Osteocyte (in vitro differentiated cells): ENCODE measurements around the gene PDGFC. TPM values are rescaled to one million over a fixed set of nuclear protein-coding genes. Genes with fewer than 3 reads are reported as not detected.

Experiments
- DNase-seq: peaks from one replicate; pipeline ENCODE4 v3.0.0; 2021; ENCODE audit warnings: mixed read lengths; ENCODE audit not compliant: unreplicated experiment; ENCODE audit errors: extremely low spot score
- H3K27ac Mint-ChIP-seq: one replicate; pipeline ENCODE4 v1.8.0; 2021; ENCODE audit warnings: mild to moderate bottlenecking, mixed read lengths; ENCODE audit not compliant: unreplicated experiment
- H3K27me3 Mint-ChIP-seq: one replicate; pipeline ENCODE4 v1.8.0; 2021; ENCODE audit warnings: mixed read lengths; ENCODE audit not compliant: unreplicated experiment
- H3K36me3 Mint-ChIP-seq: one replicate; pipeline ENCODE4 v1.8.0; 2021; ENCODE audit warnings: mixed read lengths; ENCODE audit not compliant: unreplicated experiment
- H3K4me1 Mint-ChIP-seq: one replicate; pipeline ENCODE4 v1.8.0; 2021; ENCODE audit warnings: mixed read lengths; ENCODE audit not compliant: unreplicated experiment
- H3K4me3 Mint-ChIP-seq: one replicate; pipeline ENCODE4 v1.8.0; 2021; ENCODE audit warnings: mild to moderate bottlenecking, moderate library complexity, mixed read lengths; ENCODE audit not compliant: unreplicated experiment
- H3K9me3 Mint-ChIP-seq: one replicate; pipeline ENCODE4 v1.8.0; 2021; ENCODE audit warnings: mixed read lengths; ENCODE audit not compliant: unreplicated experiment
- total RNA-seq: library from RNA; stranded (reverse); gene quantifications from 2 replicates; pipeline ENCODE4 v1.2.1, GENCODE V29; 2021
- TF ChIP-seq, protein P1 (sequence below): fragments of 200-600 bp; sonication (generic); IDR thresholded peaks from 2 replicates; pipeline ENCODE4 v1.5.0; 2021; ENCODE audit warnings: antibody characterized with exemption, mild to moderate bottlenecking, moderate library complexity

The PDGFC gene
- total RNA-seq, 1 donor from 2014 or later = 25.4 TPM

DNA sequence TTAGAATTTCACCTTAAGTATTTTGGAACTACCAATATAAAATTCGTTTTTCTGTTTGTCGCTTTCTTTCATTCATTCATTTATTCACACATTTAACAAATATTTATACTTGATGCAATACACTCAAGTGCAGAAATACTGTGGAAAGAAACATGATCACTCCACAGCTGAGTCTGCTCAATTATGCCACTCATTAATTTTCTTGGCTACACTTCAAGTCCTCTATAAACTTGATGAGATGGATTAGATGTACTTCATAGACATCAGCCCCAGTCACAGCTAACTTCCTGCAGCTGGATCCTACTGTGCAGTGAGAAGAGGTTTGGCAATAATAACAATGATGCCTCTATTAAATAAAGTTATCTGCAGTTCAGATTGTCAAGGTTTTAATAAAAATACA lies 208.1 kb downstream of the PDGFC start:
- TF ChIP-seq, protein P1, sequence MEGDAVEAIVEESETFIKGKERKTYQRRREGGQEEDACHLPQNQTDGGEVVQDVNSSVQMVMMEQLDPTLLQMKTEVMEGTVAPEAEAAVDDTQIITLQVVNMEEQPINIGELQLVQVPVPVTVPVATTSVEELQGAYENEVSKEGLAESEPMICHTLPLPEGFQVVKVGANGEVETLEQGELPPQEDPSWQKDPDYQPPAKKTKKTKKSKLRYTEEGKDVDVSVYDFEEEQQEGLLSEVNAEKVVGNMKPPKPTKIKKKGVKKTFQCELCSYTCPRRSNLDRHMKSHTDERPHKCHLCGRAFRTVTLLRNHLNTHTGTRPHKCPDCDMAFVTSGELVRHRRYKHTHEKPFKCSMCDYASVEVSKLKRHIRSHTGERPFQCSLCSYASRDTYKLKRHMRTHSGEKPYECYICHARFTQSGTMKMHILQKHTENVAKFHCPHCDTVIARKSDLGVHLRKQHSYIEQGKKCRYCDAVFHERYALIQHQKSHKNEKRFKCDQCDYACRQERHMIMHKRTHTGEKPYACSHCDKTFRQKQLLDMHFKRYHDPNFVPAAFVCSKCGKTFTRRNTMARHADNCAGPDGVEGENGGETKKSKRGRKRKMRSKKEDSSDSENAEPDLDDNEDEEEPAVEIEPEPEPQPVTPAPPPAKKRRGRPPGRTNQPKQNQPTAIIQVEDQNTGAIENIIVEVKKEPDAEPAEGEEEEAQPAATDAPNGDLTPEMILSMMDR = no peak
- no peaks in the 10 kb centered on the region for H3K9me3 Mint-ChIP-seq
- no peaks in the 10 kb centered on the region for H3K27me3 Mint-ChIP-seq
- H3K4me3 Mint-ChIP-seq = no peak overlapping the region
- DNase-seq = no peak
- no peak overlapping the region for H3K27ac Mint-ChIP-seq
- peaks cover 15% of the 10 kb centered on the region for H3K4me1 Mint-ChIP-seq
- peaks cover 18% of the 10 kb centered on the region for H3K36me3 Mint-ChIP-seq

DNA sequence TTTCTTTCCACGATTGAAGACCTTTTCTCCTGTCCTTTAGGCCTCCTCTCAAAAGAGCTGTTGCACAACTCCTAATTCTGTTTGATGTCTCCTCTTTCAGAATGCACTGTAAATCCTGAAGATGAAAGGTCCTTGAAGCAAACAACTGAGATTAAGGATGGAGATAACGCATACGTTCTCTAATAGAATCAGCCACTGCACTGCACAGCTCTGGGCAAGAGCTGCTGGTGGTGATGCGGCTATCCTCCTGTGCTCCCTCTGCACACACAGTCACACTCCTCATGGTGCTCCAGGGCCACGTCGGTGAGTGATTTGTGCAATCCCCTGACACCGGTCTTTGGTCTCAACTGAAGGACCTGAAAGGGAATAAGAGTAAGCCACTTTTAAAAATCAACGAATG lies 208.7 kb downstream of the PDGFC start:
- Mint-ChIP-seq H3K27me3 (no peaks in the 10 kb centered on the region), H3K9me3 (no peaks in the 10 kb centered on the region), H3K4me1 (peaks cover 15% of the 10 kb centered on the region), H3K27ac (no peak overlapping the region), H3K36me3 (peaks cover 15% of the 10 kb centered on the region), H3K4me3 (no peak overlapping the region)
- TF ChIP-seq, protein P1 = no peak
- DNase-seq = no peak

DNA sequence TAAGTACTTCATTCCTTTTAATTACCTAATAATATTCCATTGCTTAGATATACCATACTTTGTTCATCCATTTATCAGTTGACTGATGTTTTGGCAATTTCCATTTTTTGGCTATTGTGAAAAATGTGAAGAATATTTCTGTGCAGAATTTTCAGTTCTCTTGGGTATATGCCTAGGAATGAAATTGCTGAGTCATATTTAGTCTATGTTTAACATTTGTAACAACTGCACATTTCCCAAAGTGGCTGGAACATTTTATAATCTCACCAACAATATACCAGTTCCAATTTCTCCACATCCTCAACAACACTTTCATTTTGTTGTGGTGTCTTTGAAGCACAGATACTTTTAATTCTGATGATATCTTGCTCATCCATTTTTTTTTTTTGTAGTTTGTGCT lies 215.5 kb downstream of the PDGFC start:
- Mint-ChIP-seq H3K4me3 (no peak overlapping the region), H3K36me3 (peaks cover 2% of the 10 kb centered on the region), H3K4me1 (peaks cover 5% of the 10 kb centered on the region), H3K27me3 (no peaks in the 10 kb centered on the region), H3K27ac (no peak overlapping the region), H3K9me3 (peaks cover 11% of the 10 kb centered on the region)
- no peak for DNase-seq
- TF ChIP-seq, protein P1 = no peak

DNA sequence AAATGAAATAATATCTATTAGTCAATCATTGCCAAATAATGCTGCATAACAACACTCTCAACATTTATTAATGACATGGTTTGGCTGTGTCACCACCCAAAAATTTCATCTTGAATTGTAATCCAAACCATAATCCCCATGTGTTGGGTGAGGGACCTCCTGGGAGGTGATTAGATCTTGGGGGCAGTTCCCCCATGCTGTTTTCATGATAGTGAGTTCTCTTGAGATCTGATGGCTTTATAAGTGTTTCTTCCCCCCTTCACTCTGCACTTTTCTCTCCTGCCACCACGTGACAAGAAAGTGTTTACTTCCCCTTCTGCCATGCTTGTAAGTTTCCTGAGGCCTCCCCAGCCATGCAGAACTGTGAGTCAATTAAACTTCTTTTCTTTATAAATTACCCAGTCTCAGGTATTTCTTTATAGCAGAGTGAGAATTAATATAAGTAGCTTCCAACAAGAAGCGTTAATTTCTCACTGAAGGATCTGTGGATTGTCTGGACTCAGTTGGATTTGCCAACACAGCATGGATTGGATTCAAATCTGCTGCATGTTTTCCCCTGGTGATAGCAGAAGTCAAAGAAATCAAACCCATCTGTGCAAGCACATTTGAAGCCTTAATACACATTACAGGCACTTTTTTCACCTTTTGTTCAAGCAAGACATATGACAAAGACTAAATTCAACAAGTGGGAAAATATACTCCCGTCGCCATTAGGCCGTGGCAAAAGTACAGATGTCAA lies 216.6 kb downstream of the PDGFC start:
- H3K27ac Mint-ChIP-seq = no peak overlapping the region

DNA sequence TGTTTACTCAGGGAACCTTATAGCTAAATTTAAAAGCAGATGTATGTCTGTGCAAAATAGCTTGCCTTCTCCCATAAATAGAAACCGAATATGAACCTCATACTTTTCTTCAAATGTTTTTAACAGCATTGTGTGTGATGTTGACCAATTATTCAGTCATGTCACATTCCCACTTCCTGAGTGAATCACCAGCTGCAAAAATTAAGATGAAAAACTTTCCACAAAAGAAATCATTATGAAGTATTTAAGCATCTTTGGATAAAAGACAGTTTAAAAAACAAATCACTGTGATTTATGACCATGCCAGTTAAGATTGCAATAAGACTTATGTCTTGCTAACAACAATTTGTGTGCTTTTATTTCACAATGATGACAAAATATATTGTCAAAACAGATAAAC lies 220.1 kb downstream of the PDGFC start:
- Mint-ChIP-seq H3K9me3 (peaks cover 10% of the 10 kb centered on the region), H3K36me3 (no peaks in the 10 kb centered on the region), H3K4me3 (no peak overlapping the region), H3K27me3 (no peaks in the 10 kb centered on the region), H3K4me1 (peaks cover 12% of the 10 kb centered on the region), H3K27ac (no peak overlapping the region)
- TF ChIP-seq, protein P1 = no peak
- DNase-seq = no peak

More for the DNA sequence above, 216.6 kb downstream of the PDGFC start:
- Mint-ChIP-seq H3K4me3 (no peak overlapping the region), H3K9me3 (peaks cover 15% of the 10 kb centered on the region), H3K36me3 (peaks cover 2% of the 10 kb centered on the region), H3K4me1 (peaks cover 12% of the 10 kb centered on the region), H3K27me3 (no peaks in the 10 kb centered on the region)
- TF ChIP-seq, protein P1 = no peak
- DNase-seq = no peak
